HCT116 (cell line): ENCODE results near the gene DHDH.

Source experiments
- CEBPB ChIP-seq: IDR thresholded peaks from 2 replicates; pipeline ENCODE4 v1.6.1; 2012; ENCODE audit warnings: low read depth
- CTCF ChIP-seq, 3 experiments: fragments of 200-600 bp in 1 of 3; sonication (generic) in 1 of 3; IDR thresholded peaks in 2 of 3; conservative IDR thresholded peaks in 1 of 3; 2 replicates each; pipeline ENCODE4 v1.5.1; 2012 to 2017; ENCODE audit warnings: low read depth in 2 of 3, low read length in 2 of 3, antibody characterized with exemption in 1 of 3, borderline replicate concordance in 1 of 3, control low read depth in 1 of 3, mild to moderate bottlenecking in 1 of 3, mixed read lengths in 1 of 3, mixed run types in 1 of 3, moderate library complexity in 1 of 3; ENCODE audit not compliant: insufficient read depth in 1 of 3
- EGR1 ChIP-seq: IDR thresholded peaks from 2 replicates; pipeline ENCODE4 v1.6.1; 2012; ENCODE audit warnings: low read depth
- EZH2 ChIP-seq: fragments of 200-600 bp; sonication (generic); IDR thresholded peaks from 2 replicates; pipeline ENCODE4 v1.6.1; 2017; ENCODE audit warnings: antibody characterized with exemption, mixed run types
- EZH2phosphoT487 ChIP-seq: fragments of 200-600 bp; IDR thresholded peaks from 2 replicates; pipeline ENCODE4 v1.6.1; 2018; ENCODE audit warnings: antibody characterized with exemption, borderline replicate concordance
- POLR2A ChIP-seq: IDR thresholded peaks from 2 replicates; pipeline ENCODE4 v1.7.0; 2011; ENCODE audit warnings: borderline replicate concordance; ENCODE audit not compliant: insufficient read depth, insufficient read length; ENCODE audit errors: extremely low read depth
- POLR2AphosphoS5 ChIP-seq: IDR thresholded peaks from 2 replicates; pipeline ENCODE4 v1.6.1; 2011; ENCODE audit warnings: mild to moderate bottlenecking, low read depth, low read length, moderate library complexity
- RAD21 ChIP-seq: IDR thresholded peaks from 2 replicates; pipeline ENCODE4 v1.6.1; 2012; ENCODE audit warnings: low read depth, mild to moderate bottlenecking
- REST ChIP-seq: IDR thresholded peaks from 2 replicates; pipeline ENCODE4 v1.6.1; 2012; ENCODE audit warnings: low read depth
- SIN3A ChIP-seq: IDR thresholded peaks from 2 replicates; pipeline ENCODE4 v1.6.1; 2012; ENCODE audit warnings: low read depth
- SP1 ChIP-seq: IDR thresholded peaks from 2 replicates; pipeline ENCODE4 v1.6.1; 2012; ENCODE audit warnings: low read depth
- YY1 ChIP-seq: IDR thresholded peaks from 2 replicates; pipeline ENCODE4 v1.6.1; 2011; ENCODE audit warnings: low read length, low read depth, moderate library complexity, mild to moderate bottlenecking; ENCODE audit not compliant: insufficient replicate concordance; ENCODE audit errors: extremely low read depth
- TF ChIP-seq, protein P1 (sequence below): IDR thresholded peaks from 2 replicates; pipeline ENCODE4 v1.6.1; 2012

- TF ChIP-seq YY1 (no peak), POLR2AphosphoS5 (no peak), CTCF (IDR thresholded peaks at IDR 0.05 in 2 of 3, conservative IDR thresholded peaks at IDR 0.05 in 1 of 3; ENCODE audit: borderline replicate concordance in 1 of 3, insufficient read depth in 1 of 3, low read depth in 2 of 3, low read length in 2 of 3) (no peak), EZH2 (no peak), POLR2A (no peak), REST (no peak), EGR1 (no peak), RAD21 (no peak), EZH2phosphoT487 (no peak), CEBPB (no peak), SIN3A (no peak), SP1 (no peak)
- TF ChIP-seq, protein P1, sequence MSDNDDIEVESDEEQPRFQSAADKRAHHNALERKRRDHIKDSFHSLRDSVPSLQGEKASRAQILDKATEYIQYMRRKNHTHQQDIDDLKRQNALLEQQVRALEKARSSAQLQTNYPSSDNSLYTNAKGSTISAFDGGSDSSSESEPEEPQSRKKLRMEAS: no peak
These were observed 20.6 kb downstream of the DHDH start for GRCh38 chr19:48953990-48954594.
